KMS-11 (cell line): ENCODE data around the gene KRT7.
A peak's percentile ranks its signal among the peaks of the same experiment; 100 is the strongest.

ENCODE experiments used
- H2AFZ ChIP-seq: fragments of 200-600 bp; sonication (generic); 2 replicates; pipeline ENCODE4 v1.6.1; 2016; ENCODE audit warnings: antibody characterized with exemption, mixed run types, low read depth
- H3K27ac ChIP-seq: fragments of 200-600 bp; sonication (generic); 2 replicates; pipeline ENCODE4 v1.6.1; 2016; ENCODE audit warnings: mild to moderate bottlenecking, mixed run types
- H3K27me3 ChIP-seq: fragments of 200-600 bp; sonication (generic); 2 replicates; pipeline ENCODE4 v1.6.1; 2017; ENCODE audit warnings: mild to moderate bottlenecking, low read depth, mixed run types, moderate library complexity; ENCODE audit not compliant: insufficient read depth
- H3K36me3 ChIP-seq: fragments of 200-600 bp; sonication (generic); 2 replicates; pipeline ENCODE4 v1.6.1; 2017; ENCODE audit warnings: mild to moderate bottlenecking, mixed run types; ENCODE audit not compliant: insufficient read depth
- H3K4me1 ChIP-seq: fragments of 200-600 bp; sonication (generic); 2 replicates; pipeline ENCODE4 v1.6.1; 2016; ENCODE audit warnings: mild to moderate bottlenecking, low read depth, mixed run types; ENCODE audit not compliant: poor library complexity, severe bottlenecking
- H3K4me2 ChIP-seq: fragments of 200-600 bp; sonication (generic); 2 replicates; pipeline ENCODE4 v1.7.0; 2016; ENCODE audit warnings: mild to moderate bottlenecking, mixed run types
- H3K4me3 ChIP-seq: fragments of 200-600 bp; sonication (generic); IDR thresholded peaks from 2 replicates; pipeline ENCODE4 v1.6.1; 2017; ENCODE audit warnings: low read depth, low read length, mixed read lengths; ENCODE audit not compliant: insufficient read depth
- H3K79me2 ChIP-seq: fragments of 200-600 bp; sonication (generic); 2 replicates; pipeline ENCODE4 v1.6.1; 2016; ENCODE audit warnings: low read depth, mixed run types; ENCODE audit not compliant: insufficient read depth
- H3K9ac ChIP-seq: fragments of 200-600 bp; sonication (generic); 2 replicates; pipeline ENCODE4 v1.6.1; 2016; ENCODE audit warnings: mild to moderate bottlenecking, mixed run types
- H4K20me1 ChIP-seq: fragments of 200-600 bp; sonication (generic); 2 replicates; pipeline ENCODE4 v1.6.1; 2016; ENCODE audit warnings: mild to moderate bottlenecking, mixed run types; ENCODE audit not compliant: insufficient read depth
- TF ChIP-seq, protein P1 (sequence below): fragments of 200-600 bp; sonication (generic); conservative IDR thresholded peaks from 2 replicates; pipeline ENCODE4 v1.6.1; 2017; ENCODE audit warnings: low read depth, mild to moderate bottlenecking, antibody characterized with exemption, low read length, moderate library complexity, mixed read lengths

KRT7 gene

GRCh38 chr12:52264435-52264825 lies 31.4 kb downstream of the KRT7 start:
- Histone ChIP-seq H4K20me1 (no peaks in the 10 kb centered on the region), H3K36me3 (no peaks in the 10 kb centered on the region), H3K4me1 (peaks cover 14% of the 10 kb centered on the region), H3K79me2 (no peaks in the 10 kb centered on the region), H3K4me2 (peak overlapping the region; percentile 26; the same call in 1 of the 2 replicates), H2AFZ (no peak overlapping the region), H3K27me3 (no peaks in the 10 kb centered on the region), H3K27ac (no peak overlapping the region), H3K9ac (no peak overlapping the region), H3K4me3 (no peak overlapping the region)
- TF ChIP-seq, protein P1, sequence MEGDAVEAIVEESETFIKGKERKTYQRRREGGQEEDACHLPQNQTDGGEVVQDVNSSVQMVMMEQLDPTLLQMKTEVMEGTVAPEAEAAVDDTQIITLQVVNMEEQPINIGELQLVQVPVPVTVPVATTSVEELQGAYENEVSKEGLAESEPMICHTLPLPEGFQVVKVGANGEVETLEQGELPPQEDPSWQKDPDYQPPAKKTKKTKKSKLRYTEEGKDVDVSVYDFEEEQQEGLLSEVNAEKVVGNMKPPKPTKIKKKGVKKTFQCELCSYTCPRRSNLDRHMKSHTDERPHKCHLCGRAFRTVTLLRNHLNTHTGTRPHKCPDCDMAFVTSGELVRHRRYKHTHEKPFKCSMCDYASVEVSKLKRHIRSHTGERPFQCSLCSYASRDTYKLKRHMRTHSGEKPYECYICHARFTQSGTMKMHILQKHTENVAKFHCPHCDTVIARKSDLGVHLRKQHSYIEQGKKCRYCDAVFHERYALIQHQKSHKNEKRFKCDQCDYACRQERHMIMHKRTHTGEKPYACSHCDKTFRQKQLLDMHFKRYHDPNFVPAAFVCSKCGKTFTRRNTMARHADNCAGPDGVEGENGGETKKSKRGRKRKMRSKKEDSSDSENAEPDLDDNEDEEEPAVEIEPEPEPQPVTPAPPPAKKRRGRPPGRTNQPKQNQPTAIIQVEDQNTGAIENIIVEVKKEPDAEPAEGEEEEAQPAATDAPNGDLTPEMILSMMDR, result no peak

GRCh38 chr12:52266514-52266913 lies 33.5 kb downstream of the KRT7 start:
- TF ChIP-seq, protein P1, result no peak
- Histone ChIP-seq H3K27ac (no peak overlapping the region), H3K4me2 (no peak overlapping the region), H2AFZ (no peak overlapping the region), H3K36me3 (no peaks in the 10 kb centered on the region), H3K79me2 (no peaks in the 10 kb centered on the region), H3K4me1 (peaks cover 6% of the 10 kb centered on the region), H3K4me3 (no peak overlapping the region), H4K20me1 (no peaks in the 10 kb centered on the region), H3K27me3 (no peaks in the 10 kb centered on the region), H3K9ac (no peak overlapping the region)

DNA sequence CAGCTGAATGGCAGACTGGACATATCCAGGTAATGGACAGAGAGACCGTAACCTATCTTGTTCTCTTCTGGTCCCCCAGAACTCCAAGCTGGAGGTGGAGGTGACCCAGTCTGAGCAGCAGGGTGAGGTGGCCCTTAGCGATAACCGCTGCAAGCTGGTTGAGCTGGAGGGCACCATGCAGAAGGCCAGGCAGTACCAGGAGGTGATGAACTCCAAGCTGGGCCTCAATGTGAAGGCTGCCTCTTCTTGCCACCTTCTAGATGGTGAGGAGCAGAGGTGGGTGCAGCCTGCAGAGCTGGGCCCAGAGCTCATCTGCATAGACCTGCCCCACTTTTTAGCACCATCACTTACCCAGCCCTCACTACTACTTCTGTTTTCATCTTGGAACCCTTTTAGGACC lies 34.2 kb downstream of the KRT7 start:
- Histone ChIP-seq H3K9ac (no peak overlapping the region), H3K4me2 (no peak overlapping the region), H3K36me3 (no peaks in the 10 kb centered on the region), H4K20me1 (no peaks in the 10 kb centered on the region), H2AFZ (no peak overlapping the region), H3K4me1 (peaks cover 6% of the 10 kb centered on the region), H3K27ac (no peak overlapping the region), H3K79me2 (no peaks in the 10 kb centered on the region), H3K4me3 (no peak overlapping the region), H3K27me3 (no peaks in the 10 kb centered on the region)
- TF ChIP-seq, protein P1, result no peak

- Histone ChIP-seq H3K4me2 (no peak overlapping the region), H3K36me3 (no peaks in the 10 kb centered on the region; the same call in 1 of the 2 replicates), H3K4me3 (no peak overlapping the region), H3K4me1 (peaks cover 6% of the 10 kb centered on the region), H3K9ac (no peak overlapping the region), H3K27me3 (no peaks in the 10 kb centered on the region), H2AFZ (no peak overlapping the region), H3K79me2 (no peaks in the 10 kb centered on the region), H3K27ac (no peak overlapping the region), H4K20me1 (no peaks in the 10 kb centered on the region)
- TF ChIP-seq, protein P1, result no peak
Observed at GRCh38 chr12:52267699-52268098, 34.7 kb downstream of the KRT7 start.

- peaks cover 6% of the 10 kb centered on the region for H3K4me1 ChIP-seq
- TF ChIP-seq, protein P1, result no peak
- H2AFZ ChIP-seq, result no peak overlapping the region
- H4K20me1 ChIP-seq, result no peaks in the 10 kb centered on the region
- no peak overlapping the region for H3K4me2 ChIP-seq
- no peaks in the 10 kb centered on the region; the same call in 1 of the 2 replicates for H3K36me3 ChIP-seq
- no peak overlapping the region for H3K27ac ChIP-seq
- no peak overlapping the region for H3K9ac ChIP-seq
- no peaks in the 10 kb centered on the region for H3K27me3 ChIP-seq
- no peak overlapping the region for H3K4me3 ChIP-seq
- H3K79me2 ChIP-seq, result no peaks in the 10 kb centered on the region
Observed at GRCh38 chr12:52268212-52268611, 35.2 kb downstream of the KRT7 start.
